ENCODE results near the gene SUB1.
"Not testable (repeated sequence)": the region's sequence is repeated elsewhere in the genome, so short reads cannot be mapped to it uniquely, and the experiment has no call there.

DNA sequence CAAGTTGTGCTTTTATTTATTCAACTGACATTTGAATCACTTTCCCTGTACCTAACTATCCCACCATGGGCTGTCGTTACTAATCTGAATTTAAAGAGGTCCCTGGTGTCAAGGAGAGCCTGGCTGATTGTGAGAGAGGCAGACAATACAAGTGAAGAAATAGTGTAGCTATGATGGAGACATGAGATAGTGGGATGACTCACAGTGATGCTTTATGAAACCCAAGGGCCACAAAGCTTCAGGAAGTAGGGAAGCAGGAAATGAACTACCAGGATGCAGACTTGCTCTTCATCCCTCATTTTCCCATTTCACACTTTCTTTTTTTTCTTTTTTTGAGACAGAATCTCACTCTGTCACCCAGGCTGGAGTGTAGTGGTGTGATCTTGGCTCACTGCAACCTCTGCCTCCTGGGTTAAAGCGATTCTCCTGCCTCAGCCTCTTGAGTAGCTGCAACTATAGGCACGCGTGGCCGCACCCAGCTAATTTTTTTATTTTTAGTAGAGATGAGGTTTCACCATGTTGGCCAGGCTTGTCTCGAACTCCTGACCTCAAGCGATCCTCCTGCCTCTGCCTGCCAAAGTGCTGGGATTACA is 47.8 kb upstream of the SUB1 start:
- not testable (repeated sequence) for TF ChIP-seq EP300 (IDR thresholded peaks at IDR 0.05); POLR2A (IDR thresholded peaks at IDR 0.05; ENCODE audit: low read depth); POLR2AphosphoS5 (IDR thresholded peaks at IDR 0.05)
- TF ChIP-seq, protein P1, sequence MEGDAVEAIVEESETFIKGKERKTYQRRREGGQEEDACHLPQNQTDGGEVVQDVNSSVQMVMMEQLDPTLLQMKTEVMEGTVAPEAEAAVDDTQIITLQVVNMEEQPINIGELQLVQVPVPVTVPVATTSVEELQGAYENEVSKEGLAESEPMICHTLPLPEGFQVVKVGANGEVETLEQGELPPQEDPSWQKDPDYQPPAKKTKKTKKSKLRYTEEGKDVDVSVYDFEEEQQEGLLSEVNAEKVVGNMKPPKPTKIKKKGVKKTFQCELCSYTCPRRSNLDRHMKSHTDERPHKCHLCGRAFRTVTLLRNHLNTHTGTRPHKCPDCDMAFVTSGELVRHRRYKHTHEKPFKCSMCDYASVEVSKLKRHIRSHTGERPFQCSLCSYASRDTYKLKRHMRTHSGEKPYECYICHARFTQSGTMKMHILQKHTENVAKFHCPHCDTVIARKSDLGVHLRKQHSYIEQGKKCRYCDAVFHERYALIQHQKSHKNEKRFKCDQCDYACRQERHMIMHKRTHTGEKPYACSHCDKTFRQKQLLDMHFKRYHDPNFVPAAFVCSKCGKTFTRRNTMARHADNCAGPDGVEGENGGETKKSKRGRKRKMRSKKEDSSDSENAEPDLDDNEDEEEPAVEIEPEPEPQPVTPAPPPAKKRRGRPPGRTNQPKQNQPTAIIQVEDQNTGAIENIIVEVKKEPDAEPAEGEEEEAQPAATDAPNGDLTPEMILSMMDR (IDR thresholded peaks at IDR 0.05): not testable (repeated sequence)

All from esophagus muscularis mucosa (tissue), 4 donors.